Stimulated activated CD4-positive, alpha-beta T cell treated with anti-CD3 and anti-CD28 coated beads, TNF-alpha, amount 100 ng/mL, for 4 hours (primary cell): ENCODE results near the gene COL23A1.

Source experiments
- DNase-seq, 3 experiments: peaks; one replicate each; pipeline ENCODE4 v3.0.0-alpha.2; 2020; ENCODE audit warnings: low read depth in 3 of 3

COL23A1 gene

DNA sequence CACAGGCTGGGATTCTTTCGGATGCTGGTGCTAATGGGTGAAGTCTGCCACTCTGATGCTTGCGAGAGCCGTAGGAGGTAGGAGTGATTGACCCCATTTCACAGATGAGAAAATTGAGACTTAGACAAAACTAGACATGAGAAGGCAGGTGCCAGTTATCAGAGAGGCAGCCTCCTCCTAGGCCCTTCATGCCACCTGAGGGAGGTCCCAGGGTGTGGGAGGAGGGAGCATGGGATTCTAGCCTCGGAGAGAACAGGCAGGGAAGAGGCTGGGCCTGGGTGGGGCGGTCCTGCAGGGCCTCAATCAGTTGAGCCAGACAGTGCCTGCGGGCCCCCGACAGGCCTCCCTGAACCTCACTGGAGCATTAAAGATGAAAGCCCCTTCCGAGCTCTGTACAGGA lies 112.4 kb downstream of the COL23A1 start:
- no peak for DNase-seq

DNA sequence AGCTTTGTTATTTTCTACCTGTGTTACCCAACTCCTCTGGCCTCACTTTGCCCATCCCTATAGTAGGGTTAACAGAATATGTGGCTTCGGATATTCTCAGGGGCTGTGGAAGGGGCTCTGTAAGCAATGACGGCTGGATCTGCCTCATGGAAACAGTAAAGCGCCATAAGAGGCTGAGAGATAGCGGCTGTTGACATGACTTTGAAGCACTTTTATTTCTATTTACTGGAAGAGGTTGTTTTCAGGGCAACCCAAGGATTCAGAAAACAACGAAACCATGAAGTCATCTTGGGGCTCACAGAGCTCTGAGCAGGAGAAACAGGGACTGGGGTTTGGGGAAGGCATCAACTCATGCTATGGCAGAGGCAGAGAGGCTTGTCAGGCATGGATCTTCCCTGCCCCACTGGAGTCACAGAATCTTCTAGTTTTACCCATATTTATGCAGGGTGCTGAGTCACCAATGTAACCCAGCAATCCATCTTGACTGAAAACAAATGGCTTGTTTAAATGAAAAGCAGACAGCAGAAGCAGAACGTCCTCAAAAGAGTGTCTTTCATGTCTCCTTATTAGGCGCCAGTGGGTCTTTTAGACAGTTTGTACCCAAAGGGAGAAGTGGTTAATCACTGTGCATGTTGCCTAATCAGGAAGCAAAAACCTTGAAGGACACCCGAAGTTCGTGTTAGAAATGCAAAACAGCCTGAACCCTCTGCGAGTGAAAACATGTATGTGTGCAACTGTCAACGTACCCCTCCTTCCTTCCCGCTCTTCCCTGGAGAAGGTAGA lies 113.0 kb downstream of the COL23A1 start:
- no peak for DNase-seq

GRCh38 chr5:178476531-178476930 lies 113.7 kb downstream of the COL23A1 start:
- no peak for DNase-seq

GRCh38 chr5:178475422-178475821 lies 114.8 kb downstream of the COL23A1 start:
- DNase-seq = no peak

- DNase-seq = no peak
Measured at GRCh38 chr5:178474562-178475184, 115.5 kb downstream of the COL23A1 start.

- DNase-seq = no peak
Measured at GRCh38 chr5:178473854-178474253, 116.3 kb downstream of the COL23A1 start.

- no peak for DNase-seq
Measured at GRCh38 chr5:178472138-178472537, 118.1 kb downstream of the COL23A1 start.

DNA sequence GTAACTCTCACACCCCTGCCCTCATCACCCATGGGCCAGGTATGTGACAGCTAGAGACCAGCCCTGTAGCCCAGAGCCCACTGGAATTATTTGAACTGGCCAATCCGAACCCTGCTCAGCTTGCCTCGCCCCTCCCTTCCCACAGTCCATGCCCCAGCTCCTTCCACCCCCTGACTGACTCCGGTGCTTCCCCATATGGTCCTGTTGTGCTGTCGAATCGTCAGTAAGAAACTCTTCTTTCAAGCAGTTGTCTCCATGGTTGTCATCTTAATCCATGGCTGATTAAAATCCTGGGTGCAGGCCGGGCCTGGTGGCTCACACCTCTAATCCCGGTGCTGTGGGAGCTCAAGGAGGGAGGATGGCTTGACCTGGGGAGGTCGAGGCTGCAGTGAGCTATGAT lies 118.5 kb downstream of the COL23A1 start:
- DNase-seq = no peak

GRCh38 chr5:178470760-178471025 lies 119.5 kb downstream of the COL23A1 start:
- DNase-seq = no peak

DNA sequence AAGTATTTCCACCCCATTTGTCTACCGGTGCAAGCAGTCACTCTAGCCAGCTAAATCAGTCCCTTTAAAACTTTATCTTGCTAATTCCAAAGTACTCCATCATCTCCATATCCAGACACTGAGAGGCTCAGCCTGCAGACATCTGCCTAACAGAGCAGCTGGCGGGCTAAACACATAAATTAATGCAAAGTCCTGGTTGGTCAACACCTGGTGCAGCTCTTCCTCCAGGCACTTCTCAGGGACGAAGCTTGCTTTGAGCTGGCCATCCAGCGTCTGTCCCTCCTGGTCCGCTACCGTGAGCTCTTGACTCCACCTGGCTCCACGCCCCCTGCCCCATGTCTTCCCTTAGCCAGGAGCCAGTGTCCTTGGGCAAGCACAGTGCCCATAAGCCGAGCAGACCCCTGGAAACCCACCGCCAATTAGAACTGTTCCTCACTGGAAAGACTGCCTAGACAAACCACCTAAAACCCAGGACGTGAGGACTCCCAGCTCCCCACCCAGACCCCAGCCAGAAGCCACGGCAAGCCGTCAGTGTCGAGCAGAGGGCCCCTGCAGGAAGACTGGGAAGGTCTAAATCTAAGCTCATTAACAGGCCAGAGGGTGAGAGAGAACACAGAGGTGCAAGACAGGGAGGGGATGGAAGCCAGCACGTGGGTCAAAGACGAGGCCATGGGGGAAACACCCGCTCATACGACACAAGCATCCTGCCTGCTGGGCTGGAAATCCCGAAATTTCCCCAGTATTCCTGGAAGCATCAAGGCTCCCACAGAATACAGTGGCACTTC lies 120.0 kb downstream of the COL23A1 start:
- DNase-seq = no peak

GRCh38 chr5:178469011-178469974 lies 120.9 kb downstream of the COL23A1 start:
- DNase-seq = no peak

DNA sequence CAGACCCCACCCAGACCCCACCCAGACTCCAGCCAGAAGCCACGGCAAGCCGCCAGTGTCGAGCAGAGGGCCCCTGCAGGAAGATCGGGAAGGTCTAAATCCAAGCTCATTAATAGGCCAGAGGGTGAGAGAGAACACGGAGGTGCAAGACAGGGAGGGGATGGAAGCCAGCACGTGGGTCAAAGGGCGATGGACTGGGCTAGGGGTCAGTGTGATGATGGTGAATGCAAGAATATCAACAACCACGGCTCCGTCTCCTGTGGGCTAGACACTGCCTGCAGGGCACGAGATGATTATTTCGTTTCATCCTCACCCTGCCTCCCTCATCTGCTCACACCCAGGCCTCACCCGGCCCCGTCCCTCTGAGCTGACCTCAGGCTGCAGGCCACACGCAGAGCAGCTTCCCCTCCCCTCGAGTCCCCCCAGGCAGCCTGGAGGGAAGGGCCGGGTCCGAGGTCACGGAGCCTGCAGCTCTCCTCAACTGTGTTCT lies 122.0 kb downstream of the COL23A1 start:
- DNase-seq = no peak

DNA sequence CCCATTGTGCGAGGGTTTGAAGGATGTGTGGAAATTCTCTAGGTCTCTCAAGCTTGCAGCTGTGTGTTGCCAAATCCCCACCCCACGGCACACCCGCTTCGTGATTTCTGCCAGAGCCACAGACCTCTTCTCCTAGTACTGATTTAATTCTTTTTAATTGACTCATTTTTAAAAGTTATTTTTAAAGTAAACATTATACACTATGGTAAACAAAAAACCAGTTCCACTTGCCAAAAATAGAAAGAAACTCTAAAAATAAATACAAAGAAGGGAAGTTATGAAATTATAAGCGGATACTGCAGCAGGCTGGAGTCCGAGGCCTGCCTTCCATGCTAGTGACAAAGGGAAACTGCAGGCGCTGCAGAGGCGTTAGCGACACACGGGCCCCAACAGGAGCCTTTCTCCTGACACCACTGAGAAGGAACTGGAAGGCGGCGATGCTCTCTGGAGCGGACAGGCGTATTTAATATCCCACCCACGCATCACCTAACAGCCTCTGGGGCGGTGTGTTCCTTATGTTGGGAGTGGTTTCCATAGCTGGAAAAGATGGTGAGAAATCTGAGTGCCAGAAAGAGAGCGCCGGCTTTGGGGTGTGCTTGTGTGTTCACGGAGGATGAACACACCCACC lies 122.5 kb downstream of the COL23A1 start:
- no peak for DNase-seq

DNA sequence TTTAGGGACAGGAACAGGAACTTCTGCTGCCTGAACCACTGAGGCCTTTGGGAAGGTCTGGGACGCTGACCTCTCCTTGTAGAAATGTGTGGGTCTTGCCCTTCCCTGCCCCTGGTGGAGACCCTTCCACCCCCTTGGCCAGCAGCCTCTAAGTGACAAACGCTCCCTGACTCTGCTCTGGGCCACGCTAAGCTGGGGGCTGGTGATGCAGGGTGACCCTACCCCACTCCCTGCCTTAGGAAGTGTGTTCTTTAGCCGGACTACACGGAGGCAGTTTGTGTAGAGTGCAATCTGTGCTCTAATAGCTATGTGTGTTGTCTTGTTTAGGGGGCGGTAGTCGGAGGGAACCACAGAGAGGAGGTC lies 123.0 kb downstream of the COL23A1 start:
- no peak for DNase-seq

- no peak for DNase-seq
Measured at GRCh38 chr5:178466342-178466741, 123.9 kb downstream of the COL23A1 start.

GRCh38 chr5:178465861-178466288 lies 124.3 kb downstream of the COL23A1 start:
- no peak for DNase-seq

- no peak for DNase-seq
Measured at GRCh38 chr5:178465228-178465860, 124.8 kb downstream of the COL23A1 start.

DNA sequence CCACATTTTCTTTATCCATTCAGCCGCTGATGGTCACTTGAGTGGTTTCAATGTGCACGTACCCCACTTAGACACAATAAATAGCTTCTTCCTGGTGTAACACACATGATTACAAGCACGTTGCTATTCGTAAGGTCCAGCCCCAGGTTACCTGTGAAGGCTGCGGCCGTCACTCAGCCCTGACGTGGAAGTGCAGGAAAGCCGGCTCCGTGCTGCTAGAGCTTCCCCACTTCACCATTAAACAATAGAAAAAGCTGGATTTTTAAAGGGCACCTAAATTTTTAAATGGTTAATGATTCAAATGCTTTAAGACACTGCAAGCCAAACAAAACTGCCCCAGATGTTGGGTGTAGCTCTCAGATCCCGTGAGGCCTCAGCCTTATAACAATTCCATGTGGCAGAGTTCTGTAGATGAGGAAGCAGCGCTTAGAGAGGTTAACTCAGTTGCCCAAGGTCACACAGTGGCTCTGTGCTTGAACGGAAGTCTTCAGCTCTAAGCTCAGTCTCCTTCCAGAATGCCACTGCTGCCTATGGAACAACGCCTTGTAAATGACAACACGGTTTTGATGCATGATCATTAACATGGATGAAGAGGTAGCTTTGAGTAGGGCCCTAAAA lies 125.7 kb downstream of the COL23A1 start:
- no peak for DNase-seq

DNA sequence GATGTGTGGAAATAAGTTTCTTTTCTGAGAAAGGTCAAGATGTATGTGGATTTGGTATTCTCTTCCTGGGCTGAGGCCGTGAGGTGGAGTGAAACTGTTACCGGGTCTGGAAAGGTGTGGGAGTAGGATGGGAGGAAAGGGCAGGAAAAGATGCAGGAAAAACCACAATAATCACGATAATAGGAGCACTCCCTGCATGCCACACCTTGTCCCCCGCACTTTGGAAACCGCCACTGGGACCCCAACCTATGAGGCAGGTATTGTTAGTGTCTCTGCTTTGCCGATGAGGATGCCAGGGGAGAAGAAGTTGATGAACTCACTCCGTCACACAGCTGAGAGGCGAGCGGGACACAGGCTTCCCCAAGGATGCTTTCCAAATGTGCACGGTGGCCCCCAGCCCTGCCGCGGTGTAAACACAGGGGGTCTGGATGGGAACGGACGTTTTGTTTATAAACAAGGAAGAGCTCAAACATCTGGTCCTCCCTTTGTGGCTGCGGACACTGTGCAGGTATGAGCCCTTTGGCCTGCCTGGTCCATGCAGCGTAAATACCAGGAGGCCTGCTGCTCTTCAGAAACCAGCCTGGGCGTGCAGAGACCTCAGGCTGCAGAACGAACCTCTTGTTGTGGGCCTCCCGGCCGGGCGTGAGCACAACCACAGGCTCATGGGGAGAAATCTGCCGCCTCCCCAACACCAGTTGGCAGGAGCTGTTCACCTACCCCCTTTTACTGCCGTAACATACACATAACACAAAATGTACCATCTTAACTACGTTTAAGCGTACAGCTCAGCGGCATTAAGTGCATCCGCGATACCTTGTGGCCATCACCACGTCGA lies 126.7 kb downstream of the COL23A1 start:
- no peak for DNase-seq
